SK-N-SH (cell line): ENCODE measurements around the gene KCNJ3. TPM values are rescaled to one million over a fixed set of nuclear protein-coding genes. Genes with fewer than 3 reads are reported as not detected.

Experiments used
- CTCF ChIA-PET: fragments of 300-600, 350-600 bp; formaldehyde crosslinking; extraction: SDS; loops from one replicate; lab custom pipeline; 2021; lab: Yijun Ruan, JAX
- POLR2A ChIA-PET: fragments of 350-600 bp; sonication (Branson Sonifier 250); formaldehyde crosslinking; extraction: SDS; loops from one replicate; lab custom pipeline; 2020; ENCODE audit warnings: antibody characterized with exemption, inconsistent platforms; lab: Yijun Ruan, JAX
- DNase-seq: peaks from one replicate; pipeline ENCODE4 v3.0.0; 2012
- H2AFZ ChIP-seq: fragments of 200-600 bp; sonication (generic); 2 replicates; pipeline ENCODE4 v1.8.1; 2016; ENCODE audit warnings: antibody characterized with exemption, mild to moderate bottlenecking, low read depth
- H3F3A ChIP-seq: fragments of 200-600 bp; sonication (generic); replicated peaks from 2 replicates; pipeline ENCODE3; 2016; ENCODE audit warnings: antibody characterized with exemption, mild to moderate bottlenecking; ENCODE audit not compliant: insufficient read depth
- H3K27ac ChIP-seq, 2 experiments: fragments of 200-500 bp in 1 of 2; fragments of 200-600 bp in 1 of 2; sonication (Bioruptor generic) in 1 of 2; sonication (generic), shearing (Covaris generic) in 1 of 2; 2 replicates each; pipeline versions ENCODE4 v1.5.1 to v1.6.1; 2014 to 2016; ENCODE audit warnings: low read depth in 2 of 2, inconsistent platforms in 1 of 2, low read length in 1 of 2, mild to moderate bottlenecking in 1 of 2, mixed read lengths in 1 of 2
- H3K27me3 ChIP-seq: fragments of 200-600 bp; sonication (generic), shearing (Covaris generic); 2 replicates; pipeline ENCODE4 v1.6.1; 2016; ENCODE audit warnings: mixed run types; ENCODE audit not compliant: insufficient read depth
- H3K36me3 ChIP-seq, 2 experiments: fragments of 200-500 bp in 1 of 2; fragments of 200-600 bp in 1 of 2; sonication (Bioruptor generic) in 1 of 2; sonication (generic) in 1 of 2; replicated peaks in 1 of 2; 2 replicates each; pipeline versions ENCODE3 to v1.5.1; 2014 to 2016; ENCODE audit warnings: low read length in 1 of 2, mild to moderate bottlenecking in 1 of 2; ENCODE audit not compliant: insufficient read depth in 2 of 2, control insufficient read depth in 1 of 2
- H3K4me1 ChIP-seq, 2 experiments: fragments of 200-500 bp in 1 of 2; fragments of 200-600 bp in 1 of 2; sonication (Bioruptor generic) in 1 of 2; sonication (generic), shearing (Covaris generic) in 1 of 2; 2 replicates each; pipeline versions ENCODE4 v1.5.1 to v1.6.1; 2014 to 2016; ENCODE audit warnings: low read depth in 1 of 2, low read length in 1 of 2, mixed run types in 1 of 2; ENCODE audit not compliant: insufficient read depth in 2 of 2, control insufficient read depth in 1 of 2
- H3K4me2 ChIP-seq: fragments of 200-600 bp; sonication (generic), shearing (Covaris generic); 2 replicates; pipeline ENCODE4 v1.6.1; 2017; ENCODE audit warnings: mixed run types
- H3K4me3 ChIP-seq, 2 experiments: fragments of 200-500 bp in 1 of 2; fragments of 200-600 bp in 1 of 2; sonication (Bioruptor generic) in 1 of 2; sonication (generic), shearing (Covaris generic) in 1 of 2; 2 replicates each; pipeline versions ENCODE4 v1.5.1 to v1.8.1; 2014 to 2016; ENCODE audit warnings: low read depth in 2 of 2, inconsistent platforms in 1 of 2, low read length in 1 of 2, mild to moderate bottlenecking in 1 of 2, mixed read lengths in 1 of 2, moderate library complexity in 1 of 2
- H3K79me2 ChIP-seq: fragments of 200-600 bp; sonication (generic); 2 replicates; pipeline ENCODE4 v1.8.1; 2017; ENCODE audit warnings: mild to moderate bottlenecking; ENCODE audit not compliant: insufficient read depth
- H3K9ac ChIP-seq: fragments of 200-600 bp; sonication (generic); 2 replicates; pipeline ENCODE4 v1.6.1; 2017; ENCODE audit warnings: mixed run types
- H3K9me2 ChIP-seq: fragments of 200-600 bp; sonication (generic); 2 replicates; pipeline ENCODE4 v1.6.1; 2017; ENCODE audit warnings: mixed run types
- H3K9me3 ChIP-seq: fragments of 200-600 bp; sonication (generic); 2 replicates; pipeline ENCODE4 v1.6.1; 2017; ENCODE audit warnings: mixed run types, mild to moderate bottlenecking, moderate library complexity
- H4K20me1 ChIP-seq: fragments of 200-600 bp; sonication (generic); 2 replicates; pipeline ENCODE4 v1.6.1; 2017; ENCODE audit warnings: mild to moderate bottlenecking, mixed run types; ENCODE audit not compliant: insufficient read depth
- CHD2 ChIP-seq: fragments of 150-350 bp; IDR thresholded peaks from 2 replicates; pipeline ENCODE4 v1.6.1; 2018; ENCODE audit warnings: low read length; ENCODE audit not compliant: partially characterized antibody
- EP300 ChIP-seq, 2 experiments: IDR thresholded peaks; 2 replicates each; pipeline versions ENCODE4 v1.4.0 to v1.6.1; 2012; ENCODE audit warnings: borderline replicate concordance in 1 of 2, low read depth in 1 of 2, low read length in 1 of 2
- EZH2phosphoT487 ChIP-seq: fragments of 200-600 bp; sonication (generic); IDR thresholded peaks from 2 replicates; pipeline ENCODE4 v1.6.1; 2017; ENCODE audit warnings: low read depth, mixed run types, mild to moderate bottlenecking, antibody characterized with exemption, moderate library complexity, borderline replicate concordance
- FOXJ3 ChIP-seq: sonication (generic); formaldehyde crosslinking; IDR thresholded peaks from 2 replicates; pipeline ENCODE4 v1.5.1; 2020; ENCODE audit warnings: mild to moderate bottlenecking, missing genetic modification reagents
- IRF3 ChIP-seq: fragments of 150-350 bp; IDR thresholded peaks from 2 replicates; pipeline ENCODE4 v1.6.1; 2016; ENCODE audit warnings: mild to moderate bottlenecking, low read depth, low read length
- MXI1 ChIP-seq: IDR thresholded peaks from 2 replicates; pipeline ENCODE4 v1.6.1; 2012; ENCODE audit warnings: mild to moderate bottlenecking, low read depth, low read length, improper control_type of control experiment
- POLR2AphosphoS5 ChIP-seq: IDR thresholded peaks from 2 replicates; pipeline ENCODE4 v1.6.1; 2012; ENCODE audit warnings: low read depth, low read length
- RAD21 ChIP-seq: IDR thresholded peaks from 2 replicates; pipeline ENCODE4 v1.6.1; 2012; ENCODE audit warnings: mild to moderate bottlenecking, low read length
- RCOR1 ChIP-seq: fragments of 150-350 bp; IDR thresholded peaks from 2 replicates; pipeline ENCODE4 v1.6.1; 2017; ENCODE audit warnings: antibody characterized with exemption, low read length
- REST ChIP-seq: IDR thresholded peaks from 2 replicates; pipeline ENCODE4 v1.6.1; 2012; ENCODE audit warnings: mild to moderate bottlenecking, low read depth, low read length, moderate library complexity
- SIN3A ChIP-seq: IDR thresholded peaks from 2 replicates; pipeline ENCODE4 v1.6.1; 2012; ENCODE audit warnings: low read depth, mild to moderate bottlenecking, low read length, moderate library complexity, borderline replicate concordance
- SMC3 ChIP-seq: IDR thresholded peaks from 2 replicates; pipeline ENCODE4 v1.6.1; 2012; ENCODE audit warnings: low read depth, low read length, improper control_type of control experiment
- TAF1 ChIP-seq: IDR thresholded peaks from 2 replicates; pipeline ENCODE4 v1.6.1; 2012; ENCODE audit warnings: low read depth, mild to moderate bottlenecking, low read length, moderate library complexity, borderline replicate concordance
- TCF12 ChIP-seq: IDR thresholded peaks from 2 replicates; pipeline ENCODE4 v1.4.0; 2012
- TEAD4 ChIP-seq: IDR thresholded peaks from 2 replicates; pipeline ENCODE4 v1.4.0; 2012; ENCODE audit warnings: mild to moderate bottlenecking, borderline replicate concordance; ENCODE audit not compliant: insufficient read depth
- YY1 ChIP-seq: IDR thresholded peaks from 2 replicates; pipeline ENCODE4 v1.4.0; 2012; ENCODE audit warnings: low read depth, mild to moderate bottlenecking
- ZBTB33 ChIP-seq: IDR thresholded peaks from 2 replicates; pipeline ENCODE4 v1.4.0; 2012; ENCODE audit warnings: low read depth, borderline replicate concordance
- WGBS: methylation state at CpG from one replicate; pipeline ENCODE4 v1.1.6; 2017; ENCODE audit warnings: low lambda C conversion rate; 5-methylcytosine and 5-hydroxymethylcytosine counted together
- polyA plus RNA-seq, 3 experiments: library from polyadenylated mRNA; depleted of rRNA; stranded (reverse); fragments of >200 nt; gene quantifications; 2 replicates each; pipeline ENCODE4 v1.2.3, GENCODE V29; 2012

KCNJ3 gene
- polyA plus RNA-seq (2012; rRNA removed), result not detected in 2 replicates
- under 0.01 and 0.01 TPM in 2 replicates for polyA plus RNA-seq (2012; cell fraction: cytosol; rRNA removed)
- polyA plus RNA-seq (2012; cell fraction: nucleus; rRNA removed), result 0.01 TPM in 1 of 2 replicates, not detected in the other

- H3K36me3 ChIP-seq, result no peaks in the 10 kb centered on the region
- peaks cover 0 to 11% of the 10 kb centered on the region in 2 experiments; a peak in 2 of 4 replicates for H3K4me1 ChIP-seq
- 19% methylated on average over 12 of the region's 16 CpGs for WGBS
- no peak within 1 kb of the TSS for H3K27ac ChIP-seq
- H3K9ac ChIP-seq, result no peak within 1 kb of the TSS
- no peaks in the 10 kb centered on the region for H3K9me2 ChIP-seq
- POLR2A ChIA-PET, result no interaction called here
- TF ChIP-seq MXI1, result no peak
- no peak for TF ChIP-seq TEAD4
- TF ChIP-seq EP300 (IDR thresholded peaks at IDR 0.05; ENCODE audit: borderline replicate concordance in 1 of 2, low read depth in 1 of 2, low read length in 1 of 2), result no peak
- TF ChIP-seq SIN3A, result no peak
- no peak for TF ChIP-seq TCF12
- TF ChIP-seq IRF3, result no peak
- TF ChIP-seq POLR2AphosphoS5, result no peak
- TF ChIP-seq CHD2, result no peak
- no peak for TF ChIP-seq RCOR1
- no peak for TF ChIP-seq RAD21
- no peak for TF ChIP-seq TAF1
- TF ChIP-seq YY1, result no peak
- TF ChIP-seq ZBTB33, result no peak
- no peak for TF ChIP-seq SMC3
- TF ChIP-seq FOXJ3, result no peak
- no peak for TF ChIP-seq EZH2phosphoT487
- no peak for TF ChIP-seq REST
- CTCF ChIA-PET, result interaction anchor here (0.6 to 2.8 kb wide), 2 partner anchors 12 to 49 kb away, joined by 3 to 7 read pairs; no protein-coding TSS in a partner anchor
- H2AFZ ChIP-seq, result 0 out of 2 replicates have a peak within 1 kb of the TSS, but pooled peaks have one; percentile 22
- no peaks in the 10 kb centered on the region for H3K9me3 ChIP-seq
- H4K20me1 ChIP-seq, result no peaks in the 10 kb centered on the region
- peaks cover 19% of the 10 kb centered on the region for H3K27me3 ChIP-seq
- H3K4me2 ChIP-seq, result peak within 1 kb of the TSS; percentile 57
- H3F3A ChIP-seq, result no peaks in the 10 kb centered on the region
- H3K4me3 ChIP-seq, result peak within 1 kb of the TSS; percentile 48
- H3K79me2 ChIP-seq, result no peaks in the 10 kb centered on the region
- peak; percentile 16 for DNase-seq
Measured at GRCh38 chr2:154698296-154698720, at the start of gene KCNJ3. TSS of gene KCNJ3 (plus strand) at chr2:154698695. CDS start at chr2:154698776, 81 bp downstream.
